ENCODE data around the gene PHLPP2. TPM values are rescaled to one million over a fixed set of nuclear protein-coding genes. Genes with fewer than 3 reads are reported as not detected.

PHLPP2 gene
- 10.2 to 12.0 TPM (median 10.9 TPM) in 3 replicates for total RNA-seq
- long read RNA-seq, full-length matches to known transcripts: 2 of 9 reads
- long read RNA-seq, partial matches to known transcripts: 0 of 9 reads
- long read RNA-seq, other reads (novel, unspliced or antisense): 7 of 9 reads

GRCh38 chr16:71724320-71724751, at the start of gene PHLPP2:
PHLPP2 (minus strand) TSS chr16:71724701; CDS start chr16:71714795, 9,906 bp downstream.
- no peaks in the 10 kb centered on the region for H3K36me3 Mint-ChIP-seq (ENCODE audit: low read depth)
- no peaks in the 10 kb centered on the region for H3K9me3 Mint-ChIP-seq (ENCODE audit: low read depth)
- peaks cover 21% of the 10 kb centered on the region for H3K4me1 Mint-ChIP-seq (ENCODE audit: low read depth)
- H3K27ac Mint-ChIP-seq (ENCODE audit: unreplicated experiment): no peak within 1 kb of the TSS
- peak within 1 kb of the TSS; percentile 73 for H3K4me3 Mint-ChIP-seq (ENCODE audit: unreplicated experiment)
- TF ChIP-seq CTCF (IDR thresholded peaks at IDR 0.05): no peak
- no peaks in the 10 kb centered on the region for H3K27me3 Mint-ChIP-seq (ENCODE audit: low read depth)
- DNase-seq (ENCODE audit: low spot score): no peak

GRCh38 chr16:71771571-71771970, 47.1 kb upstream of the PHLPP2 start:
- Mint-ChIP-seq H3K9me3 (ENCODE audit: low read depth) (peaks cover 3% of the 10 kb centered on the region), H3K27me3 (ENCODE audit: low read depth) (no peaks in the 10 kb centered on the region), H3K27ac (ENCODE audit: unreplicated experiment) (no peak overlapping the region), H3K36me3 (ENCODE audit: low read depth) (peaks cover 15% of the 10 kb centered on the region), H3K4me1 (ENCODE audit: low read depth) (peaks cover 13% of the 10 kb centered on the region), H3K4me3 (ENCODE audit: unreplicated experiment) (no peak overlapping the region)
- no peak for TF ChIP-seq CTCF (IDR thresholded peaks at IDR 0.05)
- DNase-seq (ENCODE audit: low spot score): no peak

- H3K27ac Mint-ChIP-seq (ENCODE audit: unreplicated experiment): no peak overlapping the region
- peaks cover 18% of the 10 kb centered on the region for H3K4me1 Mint-ChIP-seq (ENCODE audit: low read depth)
- no peak for TF ChIP-seq CTCF (IDR thresholded peaks at IDR 0.05)
- H3K4me3 Mint-ChIP-seq (ENCODE audit: unreplicated experiment): no peak overlapping the region
- peaks cover 18% of the 10 kb centered on the region for H3K36me3 Mint-ChIP-seq (ENCODE audit: low read depth)
- H3K9me3 Mint-ChIP-seq (ENCODE audit: low read depth): peaks cover 3% of the 10 kb centered on the region
- no peak for DNase-seq (ENCODE audit: low spot score)
- H3K27me3 Mint-ChIP-seq (ENCODE audit: low read depth): no peaks in the 10 kb centered on the region
Observed at GRCh38 chr16:71769222-71769621, 44.7 kb upstream of the PHLPP2 start.

- Mint-ChIP-seq H3K4me3 (ENCODE audit: unreplicated experiment) (no peak overlapping the region), H3K27ac (ENCODE audit: unreplicated experiment) (peak overlapping the region; percentile 72), H3K27me3 (ENCODE audit: low read depth) (no peaks in the 10 kb centered on the region), H3K36me3 (ENCODE audit: low read depth) (peaks cover 25% of the 10 kb centered on the region), H3K9me3 (ENCODE audit: low read depth) (peaks cover 3% of the 10 kb centered on the region), H3K4me1 (ENCODE audit: low read depth) (peaks cover 23% of the 10 kb centered on the region)
- no peak for DNase-seq (ENCODE audit: low spot score)
- no peak for TF ChIP-seq CTCF (IDR thresholded peaks at IDR 0.05)
Observed at GRCh38 chr16:71767060-71767900, 42.8 kb upstream of the PHLPP2 start.

GRCh38 chr16:71762186-71762585, 37.7 kb upstream of the PHLPP2 start:
- H3K4me3 Mint-ChIP-seq (ENCODE audit: unreplicated experiment): no peak overlapping the region
- H3K9me3 Mint-ChIP-seq (ENCODE audit: low read depth): no peaks in the 10 kb centered on the region
- TF ChIP-seq CTCF (IDR thresholded peaks at IDR 0.05): no peak
- no peak for DNase-seq (ENCODE audit: low spot score)
- H3K36me3 Mint-ChIP-seq (ENCODE audit: low read depth): peaks cover 21% of the 10 kb centered on the region
- H3K27ac Mint-ChIP-seq (ENCODE audit: unreplicated experiment): peak overlapping the region; percentile 17
- H3K27me3 Mint-ChIP-seq (ENCODE audit: low read depth): no peaks in the 10 kb centered on the region
- peaks cover 19% of the 10 kb centered on the region for H3K4me1 Mint-ChIP-seq (ENCODE audit: low read depth)
